K562 (cell line): ENCODE results near the gene TEAD3. TPM values are rescaled to one million over a fixed set of nuclear protein-coding genes. Genes with fewer than 3 reads are reported as not detected.

Source experiments
- ARNT ChIP-seq, 2 experiments: fragments of 450-650 bp; IDR thresholded peaks; 2 replicates each; pipeline ENCODE4 v1.6.1; 2016; ENCODE audit warnings: mild to moderate bottlenecking in 1 of 2
- ATF7 ChIP-seq: fragments of 450-650 bp; IDR thresholded peaks from 2 replicates; pipeline ENCODE4 v1.7.1; 2014; ENCODE audit warnings: mild to moderate bottlenecking, moderate library complexity
- CBFB ChIP-seq: sonication (generic); formaldehyde crosslinking; IDR thresholded peaks from 2 replicates; pipeline ENCODE4 v1.4.0; 2020; ENCODE audit warnings: mild to moderate bottlenecking, missing genetic modification reagents
- CREBBP ChIP-seq: IDR thresholded peaks from one replicate; pipeline ENCODE4 v1.6.1; 2012; ENCODE audit warnings: low read depth, mild to moderate bottlenecking, control low read depth, inconsistent platforms, low read length
- CXXC5 ChIP-seq: fragments of 250-450 bp; sonication (Bioruptor Pico); IDR thresholded peaks from 2 replicates; pipeline ENCODE4 v1.8.0; 2022; ENCODE audit warnings: inconsistent platforms, mild to moderate bottlenecking, moderate library complexity
- ESRRB ChIP-seq: fragments of 250-450 bp; sonication (Bioruptor Pico); IDR thresholded peaks from 2 replicates; pipeline ENCODE4 v1.5.0; 2020; ENCODE audit warnings: mild to moderate bottlenecking, moderate library complexity, borderline replicate concordance
- FOXK1 ChIP-seq: sonication (generic); formaldehyde crosslinking; IDR thresholded peaks from 2 replicates; pipeline ENCODE4 v1.8.0; 2022; ENCODE audit warnings: missing genetic modification reagents, mild to moderate bottlenecking, borderline replicate concordance
- GABPB1 ChIP-seq: sonication (generic); formaldehyde crosslinking; IDR thresholded peaks from 2 replicates; pipeline ENCODE4 v1.8.0; 2022; ENCODE audit warnings: mild to moderate bottlenecking, missing genetic modification reagents
- HBP1 ChIP-seq: fragments of 450-650 bp; formaldehyde crosslinking; IDR thresholded peaks from 2 replicates; pipeline ENCODE4 v1.4.0; 2022; ENCODE audit warnings: missing genetic modification characterization
- HDGF ChIP-seq: fragments of 450-650 bp; IDR thresholded peaks from 2 replicates; pipeline ENCODE4 v1.6.1; 2016
- HNRNPUL1 ChIP-seq: fragments of 200-400 bp; formaldehyde crosslinking; IDR thresholded peaks from 2 replicates; pipeline ENCODE4 v1.6.1; 2017; ENCODE audit warnings: low read length
- LARP7 ChIP-seq: fragments of 450-650 bp; IDR thresholded peaks from 2 replicates; pipeline ENCODE4 v1.6.1; 2016
- MCM5 ChIP-seq: fragments of 450-650 bp; IDR thresholded peaks from 2 replicates; pipeline ENCODE4 v1.6.1; 2016; ENCODE audit warnings: low read depth
- MECOM ChIP-seq: fragments of 250-450 bp; sonication (Bioruptor Pico); IDR thresholded peaks from 2 replicates; pipeline ENCODE4 v1.8.0; 2022; ENCODE audit warnings: inconsistent platforms
- MLLT1 ChIP-seq, 2 experiments: fragments of 450-650 bp; IDR thresholded peaks; 2 replicates each; pipeline ENCODE4 v1.6.1; 2016
- MXD1 ChIP-seq: fragments of 250-450 bp; sonication (Bioruptor Pico); IDR thresholded peaks from 2 replicates; pipeline ENCODE4 v1.8.0; 2021; ENCODE audit warnings: borderline replicate concordance, mild to moderate bottlenecking, moderate library complexity; ENCODE audit not compliant: poor library complexity, severe bottlenecking
- PML ChIP-seq: IDR thresholded peaks from 2 replicates; pipeline ENCODE4 v1.6.1; 2012; ENCODE audit warnings: low read length, inconsistent platforms
- RBBP5 ChIP-seq: fragments of 200-600 bp; sonication (generic); IDR thresholded peaks from 2 replicates; pipeline ENCODE4 v1.6.1; 2012; ENCODE audit warnings: borderline replicate concordance, mild to moderate bottlenecking, low read length, control low read depth, inconsistent platforms; ENCODE audit not compliant: insufficient read depth, poor library complexity, severe bottlenecking
- RBM22 ChIP-seq: fragments of 200-400 bp; formaldehyde crosslinking; IDR thresholded peaks from 2 replicates; pipeline ENCODE4 v1.6.1; 2018; ENCODE audit warnings: low read length, low read depth; ENCODE audit not compliant: poor library complexity, severe bottlenecking
- SAFB ChIP-seq: fragments of 200-400 bp; formaldehyde crosslinking; IDR thresholded peaks from 2 replicates; pipeline ENCODE4 v1.6.1; 2017; ENCODE audit warnings: low read depth, low read length, borderline replicate concordance
- SMARCB1 ChIP-seq: IDR thresholded peaks from 2 replicates; pipeline ENCODE4 v1.6.1; 2011; ENCODE audit warnings: improper control_type of control experiment, low read depth; ENCODE audit not compliant: insufficient read length
- SRF ChIP-seq, 2 experiments: fragments of 250-450, 450-650 bp in 1 of 2; sonication (Bioruptor Pico) in 1 of 2; sonication (generic) in 1 of 2; formaldehyde crosslinking; IDR thresholded peaks; 2 replicates each; pipeline versions ENCODE4 v1.5.0 to v1.5.1; 2020 to 2022; ENCODE audit warnings: mild to moderate bottlenecking in 1 of 2, missing genetic modification reagents in 1 of 2
- U2AF1 ChIP-seq: fragments of 200-400 bp; formaldehyde crosslinking; optimal IDR thresholded peaks from 2 replicates; pipeline ENCODE3; 2017; ENCODE audit warnings: mild to moderate bottlenecking, low read depth, low read length, moderate library complexity
- ZFX ChIP-seq: sonication (generic); formaldehyde crosslinking; IDR thresholded peaks from 2 replicates; pipeline ENCODE4 v1.8.0; 2022; ENCODE audit warnings: mild to moderate bottlenecking, missing genetic modification reagents, moderate library complexity
- ZNF165 ChIP-seq: fragments of 250-450 bp; sonication (Bioruptor Pico); IDR thresholded peaks from 2 replicates; pipeline ENCODE4 v1.4.0; 2020; ENCODE audit warnings: borderline replicate concordance
- ZNF766 ChIP-seq: fragments of 200-800 bp; sonication (Bioruptor generic); conservative IDR thresholded peaks from 2 replicates; pipeline ENCODE4 v1.6.1; 2016; ENCODE audit warnings: missing genetic modification characterization, missing compliant biosample characterization
- polyA plus RNA-seq, 8 experiments: library from polyadenylated mRNA; depleted of rRNA in 4 of 8; stranded (reverse) in 5 of 8; unstranded in 3 of 8; fragments of >200 nt; fragmentation: Nextera tagmentation in 2 of 8; fragmentation: Illumina TruSeq in 1 of 8; extraction: Ambion mirVana in 2 of 8; extraction: Trizol in 1 of 8; gene quantifications; 2 replicates each; pipeline versions ENCODE4 v1.2.1 to v1.2.3, GENCODE V29; 2011 to 2014; ENCODE audit warnings: inconsistent platforms in 1 of 8, missing spikeins in 1 of 8
- total RNA-seq, 7 experiments: library from RNA; depleted of rRNA in 6 of 7; stranded (reverse); fragments of >200 nt in 6 of 7; fragmentation: Illumina TruSeq in 2 of 7; extraction: Trizol in 2 of 7; gene quantifications; 2 replicates each; pipeline versions ENCODE4 v1.2.1 to v1.2.3, GENCODE V29; 2011 to 2021; ENCODE audit warnings: low replicate concordance in 1 of 7

Gene TEAD3
- total and polyA plus RNA-seq, 9 of the 15 experiments (the other 6 are each of a cell fraction or from before 2014, with no cell fraction given): 0.63 to 13.2 (median 3.3) TPM

- TF ChIP-seq CREBBP (no peak), FOXK1 (CRISPR knock-in tag) (peak; percentile 23; the same call in 1 of the 2 replicates), ATF7 (peak; percentile 87), MLLT1 (IDR thresholded peaks at IDR 0.05) (peak; percentile 48 to 72; a peak in 3 of 4 replicates), CBFB (CRISPR knock-in tag) (no peak; the same call in 1 of the 2 replicates), CXXC5 (CRISPR knock-in tag) (peak; percentile 88), PML (peak; percentile 95), RBM22 (peak; percentile 97), HBP1 (no peak; the same call in none of the 2 replicates), U2AF1 (peak; percentile 88), SMARCB1 (no peak), ESRRB (CRISPR knock-in tag) (no peak), MXD1 (CRISPR knock-in tag) (peak; percentile 96), HDGF (no peak), HNRNPUL1 (no peak), LARP7 (peak; percentile 58), ZFX (peak; percentile 95), GABPB1 (CRISPR knock-in tag) (peak; percentile 90), ZNF766 (CRISPR knock-in tag) (no peak), ZNF165 (CRISPR knock-in tag) (peak; percentile 59; the same call in 1 of the 2 replicates), ARNT (IDR thresholded peaks at IDR 0.05) (no peak), MECOM (CRISPR knock-in tag) (no peak), RBBP5 (peak; percentile 99), MCM5 (no peak), SAFB (peak; percentile 74; the same call in 1 of the 2 replicates), SRF (CRISPR knock-in tag; IDR thresholded peaks at IDR 0.05) (peak in 1 of 2 experiments; percentile 73; a peak in 2 of 4 replicates)
Observed at GRCh38 chr6:35468181-35468979, 28.5 kb downstream of the TEAD3 start, which contains the start of gene RPL10A (continued).
